HG03064 (cell line): ENCODE measurements around the gene CD160.

Experiments used
- ATAC-seq: cut with Tn5 transposase; IDR thresholded peaks from one replicate; pipeline ENCODE4 v1.9.1; 2021; ENCODE audit warnings: low read depth; ENCODE audit not compliant: unreplicated experiment

Gene CD160

GRCh38 chr1:145788580-145788979 is 69.3 kb downstream of the CD160 start:
- no peak for ATAC-seq
